ENCODE data around the gene TPRX1.

- TF ChIP-seq CTCF (IDR thresholded peaks at IDR 0.05) (no peak), POLR2A (IDR thresholded peaks at IDR 0.05) (no peak), POLR2AphosphoS5 (IDR thresholded peaks at IDR 0.05; ENCODE audit: insufficient read depth in 1 of 2, low read depth in 1 of 2) (no peak)
Measured at GRCh38 chr19:47794526-47794925, 9.8 kb downstream of the TPRX1 start.

All from vagina (tissue), 2 donors.